Heart left ventricle (tissue), 16 donors: ENCODE data around the gene TICRR. TPM values are rescaled to one million over a fixed set of nuclear protein-coding genes. Genes with fewer than 3 reads are reported as not detected.

Experiments used
- ATAC-seq, 4 donors: fragments of 200-7000 bp; cut with Tn5 transposase; one replicate each; pipeline ENCODE4 v1.9.1; 2020 to 2022; ENCODE audit warnings: moderate library complexity in 4 of 4, mild to moderate bottlenecking in 3 of 4, moderate number of reproducible peaks in 1 of 4
- DNase-seq, 5 donors: peaks; one replicate each; pipeline ENCODE4 v3.0.0-alpha.2; 2020
- H3K27ac ChIP-seq, 12 donors: fragments of 200-600 bp; sonication (generic) in 4 of 12; one replicate each; pipeline versions ENCODE4 v1.5.0 to v1.8.0; 2016 to 2022; ENCODE audit warnings: mild to moderate bottlenecking in 2 of 12
- H3K27me3 ChIP-seq, 9 donors: fragments of 200-600 bp; sonication (generic) in 2 of 9; one replicate each; pipeline versions ENCODE4 v1.5.1 to v1.8.0; 2016 to 2022; ENCODE audit warnings: mild to moderate bottlenecking in 3 of 9
- H3K36me3 ChIP-seq, 9 donors: fragments of 200-600 bp; sonication (generic) in 2 of 9; one replicate each; pipeline versions ENCODE4 v1.5.0 to v1.8.0; 2018 to 2022; ENCODE audit warnings: mild to moderate bottlenecking in 2 of 9
- H3K4me1 ChIP-seq, 12 donors: fragments of 200-600 bp; sonication (generic) in 4 of 12; one replicate each; pipeline versions ENCODE4 v1.5.0 to v1.8.0; 2016 to 2022; ENCODE audit warnings: mild to moderate bottlenecking in 3 of 12
- H3K4me3 ChIP-seq, 12 donors: fragments of 200-600 bp; sonication (generic) in 4 of 12; one replicate each; pipeline versions ENCODE4 v1.5.0 to v1.8.0; 2017 to 2022; ENCODE audit warnings: mild to moderate bottlenecking in 9 of 12, moderate library complexity in 4 of 12
- H3K9me3 ChIP-seq, 12 donors: fragments of 200-600 bp; sonication (generic) in 4 of 12; one replicate each; pipeline versions ENCODE4 v1.5.0 to v1.8.0; 2016 to 2022; ENCODE audit warnings: mild to moderate bottlenecking in 1 of 12
- POLR2A ChIP-seq, 2 donors: fragments of 450-650 bp; IDR thresholded peaks; one replicate each; pipeline ENCODE4 v1.6.1; 2017; ENCODE audit warnings: antibody characterized with exemption in 2 of 2, mild to moderate bottlenecking in 2 of 2, moderate library complexity in 2 of 2
- WGBS, 4 donors: extraction: QIAGEN DNeasy Blood & Tissue Kit in 2 of 4; methylation state at CpG; one replicate each; pipeline versions ENCODE4 v1.1.5 to v1.1.7; 2013 to 2018; 5-methylcytosine and 5-hydroxymethylcytosine counted together
- intact Hi-C, 10 donors: fragments of 100-400 bp; cut with DNase I; formaldehyde crosslinking; loops; one replicate each; pipeline versions ENCODE4 v1.11.1 to v1.14.2; 2022
- polyA plus RNA-seq, 2 donors: library from polyadenylated mRNA; stranded (reverse); fragments of 200-250 nt; gene quantifications; one replicate each; pipeline ENCODE4 v1.2.3, GENCODE V29; 2013
- total RNA-seq, 9 donors: library from RNA; depleted of rRNA in 2 of 9; stranded (reverse); fragments of >200 nt in 2 of 9; fragmentation: NEBNext Ultra II Directional in 3 of 9; extraction: Animal tissue kit (Norgen Biotek cat#: 25700) in 3 of 9; gene quantifications; one replicate each; pipeline versions ENCODE4 v1.1.0 to v1.2.4, GENCODE V29; 2016 to 2023
- TF ChIP-seq, protein P1 (sequence below), 12 donors: fragments of 200-600 bp; sonication (generic) in 4 of 12; IDR thresholded peaks; one replicate each; pipeline versions ENCODE4 v1.5.0 to v1.8.0; 2018 to 2022; ENCODE audit warnings: antibody characterized with exemption in 12 of 12, mild to moderate bottlenecking in 5 of 12
- donor health status: ischemic (EF 13 %, LVEDD 7.1; RV severe dilation, severe dysfunction).
- donor health status: healthy with polysubstance abuse.
- donor health status: DM: no; HTN: yes; CAD: no.
- donor health status: DM: no; HTN: no; CAD: no.
- donor health status: ischemic (EF 25% LVEDD 6.9; RV normal size, moderate dysfunction).
- donor health status: ischemic (EF 25% LVEDD 5.7; RV mildly dilated, moderate dysfunction).
- donor health status: healthy.
- donor health status: DM: yes; HTN: yes; CAD: no.
- donor health status: ischemic (EF 35%, LVEDD 5.7; RV mildly dilated, moderate dysfunction).
- donor health status: nonischemic (EF 11% LVEDD 7.7; RV severe dilation, severe dysfunction).
- donor health status: DM: yes; HTN: yes; CAD: no.
- donor health status: PGD.
- donor health status: ischemic (EF 29% LVEDD 5.4; RV normal size, mild dysfunction).
- donor health status: nonischemic (EF 23%, LVEDD 6.1; RV moderate dilation, normal function).

The TICRR gene
- total and polyA plus RNA-seq, 11 donors: 0.04 to 1.4 (median 0.08) TPM; not detected in 4

DNA sequence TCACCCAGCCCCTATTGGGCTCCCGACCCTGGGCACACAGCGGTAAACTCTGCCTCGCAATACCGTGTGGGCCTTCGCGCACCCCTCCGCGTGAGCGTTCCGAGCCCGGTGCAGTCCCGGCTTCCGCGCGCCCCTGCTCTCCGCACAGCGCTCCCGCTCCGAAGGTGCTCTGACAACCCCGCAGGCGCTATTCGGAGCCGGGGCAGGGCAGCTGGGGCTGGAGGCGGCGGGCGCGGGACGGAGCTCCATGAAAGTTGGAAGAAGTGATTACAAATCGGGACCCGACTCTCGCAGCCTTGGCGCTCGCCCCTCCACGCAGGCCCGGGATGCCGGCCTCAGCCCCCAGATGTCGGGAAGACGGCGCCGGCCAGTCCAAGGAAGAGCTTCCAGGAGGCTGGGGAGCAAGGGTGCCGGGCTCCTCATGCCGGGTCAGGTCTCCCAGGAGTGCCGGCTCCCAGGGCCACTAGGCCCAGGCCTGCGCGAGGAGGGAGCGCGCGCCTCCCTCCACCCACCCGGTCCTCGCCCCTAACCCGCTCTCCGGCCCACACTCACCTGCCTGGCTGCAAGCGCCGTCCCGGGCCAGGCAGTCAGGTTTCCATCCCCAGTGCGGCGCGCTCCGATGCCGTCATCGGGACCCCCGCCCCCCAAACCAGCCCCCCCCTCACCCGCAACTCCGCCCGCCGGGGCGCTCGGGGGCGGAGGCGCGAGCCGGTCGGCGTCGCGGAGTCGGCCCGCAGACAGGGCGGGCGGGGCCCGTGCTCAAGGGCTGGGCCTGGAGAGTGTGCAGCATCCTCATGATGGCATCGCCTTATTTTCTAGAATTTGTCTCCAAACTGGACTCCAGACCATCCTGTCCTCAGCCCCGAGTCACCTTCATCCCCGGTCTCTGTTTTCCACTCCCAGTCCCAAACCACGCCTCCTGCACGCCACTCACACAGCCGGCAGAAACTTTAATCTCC, 79.9 kb downstream of the TICRR start, which contains the start of gene KIF7:
KIF7 (minus strand) TSS at position 621 of the 959 bp plus-strand sequence. CDS start 2,537 bp downstream, outside the sequence.
- ATAC-seq (peak; percentile 47 to 81 (median 72)), DNase-seq (no peak)
- Histone ChIP-seq H3K4me3 (peak within 1 kb of the TSS; percentile 55 to 88 (median 68)), H3K27me3 (peaks cover 0 to 22% (median 0%) of the 10 kb centered on the region in 9 donors), H3K27ac (peak within 1 kb of the TSS in 6 of 12 donors; percentile 22 to 65 (median 46)), H3K9me3 (no peaks in the 10 kb centered on the region), H3K4me1 (peaks cover 0 to 13% (median 5%) of the 10 kb centered on the region in 12 donors), H3K36me3 (no peaks in the 10 kb centered on the region)
- intact Hi-C loops: no loop called here
- 2 to 5% (median 4%) methylated on average over 50 to 87 of the region's 87 CpGs for WGBS, 4 donors
- no peak for TF ChIP-seq POLR2A (IDR thresholded peaks at IDR 0.05)
- TF ChIP-seq, protein P1, sequence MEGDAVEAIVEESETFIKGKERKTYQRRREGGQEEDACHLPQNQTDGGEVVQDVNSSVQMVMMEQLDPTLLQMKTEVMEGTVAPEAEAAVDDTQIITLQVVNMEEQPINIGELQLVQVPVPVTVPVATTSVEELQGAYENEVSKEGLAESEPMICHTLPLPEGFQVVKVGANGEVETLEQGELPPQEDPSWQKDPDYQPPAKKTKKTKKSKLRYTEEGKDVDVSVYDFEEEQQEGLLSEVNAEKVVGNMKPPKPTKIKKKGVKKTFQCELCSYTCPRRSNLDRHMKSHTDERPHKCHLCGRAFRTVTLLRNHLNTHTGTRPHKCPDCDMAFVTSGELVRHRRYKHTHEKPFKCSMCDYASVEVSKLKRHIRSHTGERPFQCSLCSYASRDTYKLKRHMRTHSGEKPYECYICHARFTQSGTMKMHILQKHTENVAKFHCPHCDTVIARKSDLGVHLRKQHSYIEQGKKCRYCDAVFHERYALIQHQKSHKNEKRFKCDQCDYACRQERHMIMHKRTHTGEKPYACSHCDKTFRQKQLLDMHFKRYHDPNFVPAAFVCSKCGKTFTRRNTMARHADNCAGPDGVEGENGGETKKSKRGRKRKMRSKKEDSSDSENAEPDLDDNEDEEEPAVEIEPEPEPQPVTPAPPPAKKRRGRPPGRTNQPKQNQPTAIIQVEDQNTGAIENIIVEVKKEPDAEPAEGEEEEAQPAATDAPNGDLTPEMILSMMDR (IDR thresholded peaks at IDR 0.05): no peak

DNA sequence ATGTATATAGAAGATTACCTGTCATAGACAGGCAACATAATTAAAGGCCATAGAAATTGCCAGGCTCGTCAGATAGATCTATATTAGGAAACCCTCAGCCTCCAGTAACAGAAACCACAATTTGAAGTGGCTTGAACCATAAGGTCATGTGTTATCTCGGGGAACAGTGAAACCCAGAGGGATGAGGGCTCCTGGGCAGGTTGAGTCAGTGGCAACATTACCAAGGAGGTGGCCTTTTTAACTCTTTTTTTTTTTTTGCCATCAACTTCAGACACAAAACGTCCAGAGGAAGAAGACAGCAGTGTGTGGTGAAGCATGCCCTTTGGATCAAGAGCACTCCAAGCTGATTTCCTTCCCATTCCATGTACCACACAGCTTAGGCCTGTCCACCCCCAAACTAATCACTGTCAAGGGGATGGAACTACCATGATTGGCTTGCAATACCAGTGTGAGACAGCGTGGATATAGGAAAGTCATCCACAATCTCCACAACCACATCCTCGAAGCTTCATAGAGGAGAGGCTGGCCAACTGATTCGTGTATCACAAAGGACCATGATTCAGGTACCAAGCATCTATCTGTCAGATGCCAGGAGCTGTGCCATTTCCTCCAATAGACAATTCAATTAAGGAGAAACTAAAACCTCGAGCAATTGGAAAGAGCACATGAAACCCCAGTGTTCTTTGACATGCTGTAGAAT, 81.0 kb downstream of the TICRR start:
- no peak for ATAC-seq
- WGBS, 4 donors: 62 to 76% (median 73%) methylated on average over 7 of the region's 7 CpGs
- H3K4me3 ChIP-seq: no peak overlapping the region

DNA sequence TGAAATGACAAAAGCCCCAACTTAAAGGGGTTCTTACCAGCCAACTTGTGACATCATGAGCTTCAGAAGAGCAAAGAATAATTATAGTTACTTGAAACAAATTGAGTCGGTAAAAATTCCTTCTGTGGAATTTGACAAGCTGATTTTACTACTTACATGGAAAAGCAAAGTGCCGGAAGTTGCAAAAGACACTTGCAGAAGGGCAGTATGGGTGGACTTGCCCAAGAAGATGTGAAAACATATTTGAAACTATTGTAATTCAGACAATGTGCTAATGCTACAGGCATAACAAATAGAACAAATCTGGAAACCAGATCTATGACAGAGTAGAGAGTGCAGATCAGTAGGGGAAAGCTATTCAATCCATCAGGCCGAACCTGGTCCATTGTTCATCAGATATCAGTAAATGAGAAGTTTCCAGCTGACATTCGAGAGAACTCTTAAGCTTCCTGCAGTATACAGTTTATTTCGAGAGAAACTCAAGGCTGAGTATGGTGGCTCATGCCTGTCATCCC, 82.5 kb downstream of the TICRR start:
- Histone ChIP-seq H3K4me1 (peaks cover 0 to 19% (median 12%) of the 10 kb centered on the region in 12 donors), H3K9me3 (no peaks in the 10 kb centered on the region), H3K27ac (no peak overlapping the region), H3K27me3 (peaks cover 0 to 22% (median 0%) of the 10 kb centered on the region in 9 donors), H3K36me3 (no peaks in the 10 kb centered on the region), H3K4me3 (no peak overlapping the region)
- ATAC-seq: no peak
- intact Hi-C loops: no loop called here
- TF ChIP-seq, protein P1 (IDR thresholded peaks at IDR 0.05): no peak
- no peak for TF ChIP-seq POLR2A (IDR thresholded peaks at IDR 0.05)
- 84 to 86% (median 85%) methylated on average over 5 of the region's 5 CpGs for WGBS, 4 donors
- no peak for DNase-seq

More for the DNA sequence above, 81.0 kb downstream of the TICRR start:
- Histone ChIP-seq H3K36me3 (no peaks in the 10 kb centered on the region), H3K27ac (peak overlapping the region in 1 of 12 donors; percentile 45), H3K27me3 (peaks cover 0 to 22% (median 0%) of the 10 kb centered on the region in 9 donors), H3K4me1 (peaks cover 0 to 13% (median 5%) of the 10 kb centered on the region in 12 donors), H3K9me3 (no peaks in the 10 kb centered on the region)
- no peak for DNase-seq
- intact Hi-C loops: no loop called here
- TF ChIP-seq POLR2A (IDR thresholded peaks at IDR 0.05): no peak
- TF ChIP-seq, protein P1 (IDR thresholded peaks at IDR 0.05): no peak
